ENCODE data around the gene NR3C1. TPM values are rescaled to one million over a fixed set of nuclear protein-coding genes. Genes with fewer than 3 reads are reported as not detected.

The NR3C1 gene
- total RNA-seq, 1 experiment from 2014 or later: 31.4 TPM

- Histone ChIP-seq H2BK15ac (ENCODE audit: low read depth, low read length) (no peak overlapping the region), H2BK120ac (ENCODE audit: low read depth, low read length, poor library complexity, severe bottlenecking) (no peak overlapping the region), H4K5ac (ENCODE audit: insufficient read length, low read depth, low read length) (no peak overlapping the region), H3K9me3 (ENCODE audit: control insufficient read depth, low read depth, low read length) (no peaks in the 10 kb centered on the region), H3K23me2 (ENCODE audit: insufficient read length, low read depth, low read length, poor library complexity, severe bottlenecking) (no peaks in the 10 kb centered on the region), H2BK20ac (ENCODE audit: low read depth, low read length, poor library complexity, severe bottlenecking) (no peak overlapping the region), H3K4me2 (ENCODE audit: insufficient read depth, insufficient read length, low read length) (no peak overlapping the region), H2AK5ac (ENCODE audit: insufficient read length, low read length) (no peak overlapping the region), H2BK5ac (ENCODE audit: insufficient read length, low read length) (no peak overlapping the region), H2AFZ (ENCODE audit: low read length) (no peak overlapping the region), H3K18ac (ENCODE audit: insufficient read length, low read depth, low read length) (no peak overlapping the region), H4K8ac (replicated peaks; ENCODE audit: insufficient read length, low read depth, low read length) (no peak overlapping the region), H3K9ac (ENCODE audit: extremely low read depth, insufficient read length, low read length) (no peak overlapping the region), H4K91ac (ENCODE audit: insufficient read length, low read depth, low read length) (no peak overlapping the region), H3K79me2 (ENCODE audit: insufficient read depth, low read length) (no peaks in the 10 kb centered on the region), H3K4ac (ENCODE audit: low read depth, low read length) (no peak overlapping the region), H3K56ac (ENCODE audit: insufficient read length, low read depth, low read length) (no peak overlapping the region), H3T11ph (ENCODE audit: low read length) (no peak overlapping the region), H3K27ac (ENCODE audit: insufficient read length, low read depth, low read length) (no peak overlapping the region), H3K14ac (ENCODE audit: insufficient read depth, low read length) (no peak overlapping the region), H3K23ac (ENCODE audit: insufficient read length, low read depth, low read length) (no peak overlapping the region), H3K79me1 (ENCODE audit: insufficient read depth, low read depth, low read length, poor library complexity, severe bottlenecking) (no peaks in the 10 kb centered on the region), H4K20me1 (ENCODE audit: control insufficient read depth, insufficient read depth, insufficient read length) (no peaks in the 10 kb centered on the region), H3K27me3 (ENCODE audit: insufficient read depth, low read length) (no peaks in the 10 kb centered on the region), H2BK12ac (ENCODE audit: insufficient read length, low read depth, low read length) (no peak overlapping the region), H3K4me1 (ENCODE audit: insufficient read depth, low read length) (no peaks in the 10 kb centered on the region; the same call in 1 of the 2 replicates)
- Mint-ChIP-seq H3K27me3 (ENCODE audit: low read depth) (no peaks in the 10 kb centered on the region), H3K36me3 (ENCODE audit: insufficient read depth in 1 of 3, low read depth in 3 of 3) (peaks cover 0 to 2% (median under 1%) of the 10 kb centered on the region in 3 experiments; a peak in 3 of 7 replicates), H3K4me1 (peaks cover 16 to 17% of the 10 kb centered on the region in 2 experiments), H3K4me3 (no peak overlapping the region), H3K9me3 (no peaks in the 10 kb centered on the region), H3K27ac (no peak overlapping the region)
- no CpG with 5 or more reads among the region's 2 CpGs for WGBS (ENCODE audit: extremely low coverage, insufficient read length, low lambda C conversion rate)
- no peak for DNase-seq
- no peak for TF ChIP-seq CTCF (conservative IDR thresholded peaks at IDR 0.05)
Measured at GRCh38 chr5:143338658-143339366, 64.7 kb downstream of the NR3C1 start.

All from H9 (cell line).